T-helper 1 cell (primary cell): Measurements from ENCODE around the gene ZNF620.
"Not testable (repeated sequence)": the region's sequence is repeated elsewhere in the genome, so short reads cannot be mapped to it uniquely, and the experiment has no call there.

Experiments used
- DNase-seq, 5 donors: peaks; one replicate each; pipeline ENCODE4 v3.0.0-alpha.2; 2012 to 2020

The ZNF620 gene

GRCh38 chr3:40504636-40505430 lies 1.0 kb upstream of the ZNF620 start:
- no peak for DNase-seq

- DNase-seq: no peak
Measured at GRCh38 chr3:40511031-40511718, 5.3 kb downstream of the ZNF620 start.

GRCh38 chr3:40516201-40516600 lies 10.4 kb downstream of the ZNF620 start:
- no peak for DNase-seq

GRCh38 chr3:40518067-40518466 lies 12.2 kb downstream of the ZNF620 start:
- no peak for DNase-seq

- DNase-seq: no peak
Measured at GRCh38 chr3:40518848-40519247, 13.0 kb downstream of the ZNF620 start.

GRCh38 chr3:40521254-40521653 lies 15.4 kb downstream of the ZNF620 start:
- no peak for DNase-seq

- no peak for DNase-seq
Measured at GRCh38 chr3:40523781-40524180, 17.9 kb downstream of the ZNF620 start.

GRCh38 chr3:40524222-40524567 lies 18.4 kb downstream of the ZNF620 start:
- DNase-seq: no peak

- DNase-seq: peak; percentile 59 to 85 (median 69)
Measured at GRCh38 chr3:40524568-40525285, 18.9 kb downstream of the ZNF620 start, which contains the start of gene ZNF621. TSS of gene ZNF621 (plus strand) at chr3:40524960. CDS start at chr3:40525841, 881 bp downstream.

GRCh38 chr3:40528426-40528825 lies 22.6 kb downstream of the ZNF620 start:
- DNase-seq: no peak

- no peak for DNase-seq
Measured at GRCh38 chr3:40532252-40532651, 26.4 kb downstream of the ZNF620 start.

- no peak for DNase-seq
Measured at GRCh38 chr3:40534283-40534682, 28.4 kb downstream of the ZNF620 start.

- DNase-seq: no peak
Measured at GRCh38 chr3:40546816-40547215, 41.0 kb downstream of the ZNF620 start.

- no peak for DNase-seq
Measured at GRCh38 chr3:40550167-40550566, 44.3 kb downstream of the ZNF620 start.

GRCh38 chr3:40557575-40558161 lies 51.8 kb downstream of the ZNF620 start:
- no peak for DNase-seq

- DNase-seq: not testable (repeated sequence)
Measured at GRCh38 chr3:40562482-40562881, 56.6 kb downstream of the ZNF620 start.

- not testable (repeated sequence) for DNase-seq
Measured at GRCh38 chr3:40565629-40566028, 59.8 kb downstream of the ZNF620 start.

GRCh38 chr3:40566694-40567093 lies 60.9 kb downstream of the ZNF620 start:
- DNase-seq: no peak
